NCI-H1105 (cell line): Measurements from ENCODE around the gene STMN1.

ENCODE experiments used
- DNase-seq: peaks from one replicate; lab custom pipeline; 2025; lab: John Stamatoyannopoulos, UW

STMN1 gene

DNA sequence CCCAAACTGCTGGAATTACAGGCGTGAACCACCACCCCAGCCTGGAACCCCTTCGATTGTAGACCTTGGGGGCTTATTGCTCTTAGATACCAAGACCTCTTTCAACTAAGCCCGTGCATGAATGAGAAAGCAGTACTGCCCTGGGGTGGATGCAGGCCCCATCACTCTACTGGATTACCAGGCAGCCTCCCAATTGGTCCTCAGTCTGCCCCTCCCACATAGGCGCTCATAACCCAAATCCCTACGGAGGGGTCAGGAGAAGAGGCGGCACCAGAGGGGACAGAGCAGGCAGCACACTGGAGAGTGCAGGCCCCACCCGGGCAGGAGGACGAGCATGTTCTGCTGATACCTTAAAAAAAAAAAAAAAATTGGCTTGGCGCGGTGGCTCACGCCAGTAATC is 12.4 kb upstream of the STMN1 start:
- DNase-seq = no peak

DNA sequence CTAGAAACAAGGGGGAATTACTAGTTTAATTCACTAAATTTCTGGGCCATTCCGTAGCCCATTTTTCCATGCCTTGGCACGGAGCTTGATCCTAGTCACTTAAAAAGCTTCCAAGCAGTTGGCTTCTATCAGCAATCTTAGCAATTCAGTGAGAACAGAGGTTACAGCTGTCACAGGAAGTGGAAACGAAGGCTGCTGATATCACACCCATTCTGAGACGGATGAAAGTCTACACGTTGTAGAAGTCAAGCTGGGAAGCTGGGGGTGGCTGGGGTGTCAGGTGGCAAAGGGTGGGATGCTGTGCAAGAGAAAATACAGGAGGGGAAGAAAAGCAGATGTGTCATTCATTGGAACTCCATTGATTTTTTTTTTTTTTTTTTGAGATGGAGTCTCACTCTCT is 11.8 kb upstream of the STMN1 start:
- DNase-seq = no peak

DNA sequence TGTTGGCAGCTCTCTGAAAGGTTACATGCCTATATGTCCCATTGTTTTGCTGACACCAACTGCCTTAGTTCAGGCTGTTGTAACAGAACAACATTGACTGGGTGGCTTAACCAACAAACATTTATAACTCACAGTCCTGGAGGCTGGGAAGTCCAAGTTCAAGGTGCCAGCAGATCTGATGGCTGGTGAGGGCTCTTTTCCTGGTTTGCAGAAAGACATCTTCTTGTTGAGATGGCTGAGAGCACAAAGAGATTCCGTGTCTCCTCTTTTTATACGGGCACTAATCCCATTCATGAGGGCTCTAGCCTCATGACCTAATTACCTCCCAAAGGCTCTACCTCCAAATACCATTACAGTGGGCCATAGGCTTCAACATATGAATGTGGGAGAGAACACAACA is 10.2 kb upstream of the STMN1 start:
- no peak for DNase-seq

DNA sequence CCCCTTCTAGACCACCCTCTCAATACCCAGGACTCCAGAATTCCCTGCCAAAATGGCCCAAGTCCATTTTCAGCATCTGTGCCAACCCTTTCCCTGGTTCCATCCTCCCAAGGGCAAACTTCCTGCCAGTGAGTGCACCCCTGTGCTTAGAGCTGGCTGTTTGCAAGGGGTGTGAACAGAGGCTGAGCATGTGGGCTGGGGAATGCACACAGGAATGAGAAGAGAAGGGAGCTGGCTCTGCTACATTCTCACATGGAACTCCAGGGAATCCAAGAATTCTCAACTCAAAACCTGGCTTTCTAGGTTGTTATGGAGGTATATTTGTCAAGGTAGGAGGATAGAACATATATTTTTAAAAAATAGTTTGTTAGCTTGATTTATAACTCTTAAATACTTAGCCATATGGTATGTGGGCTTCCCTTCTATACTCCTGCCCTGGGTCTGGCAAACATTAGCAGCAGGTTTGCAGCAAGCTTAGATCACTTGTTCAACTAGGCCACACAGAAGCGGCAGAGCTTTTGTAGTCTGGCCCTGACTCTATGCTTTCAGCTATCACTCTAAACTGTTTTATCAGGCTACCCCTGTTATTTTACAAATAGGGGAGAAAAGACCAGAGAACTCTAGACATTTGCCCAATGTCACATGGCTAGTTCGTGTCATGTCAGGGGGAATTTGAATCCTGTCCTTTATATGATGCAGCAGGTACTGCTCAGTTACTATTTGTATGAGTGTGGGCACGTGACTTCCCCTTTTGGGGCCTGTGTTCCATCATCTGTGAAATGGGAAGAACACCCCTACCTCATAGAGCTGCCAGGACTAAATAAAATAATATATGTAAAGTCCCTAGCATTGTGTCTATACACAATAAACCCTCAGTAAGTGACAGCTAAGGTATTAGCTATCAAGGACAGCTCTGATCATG is 8.1 kb upstream of the STMN1 start:
- DNase-seq = no peak

DNA sequence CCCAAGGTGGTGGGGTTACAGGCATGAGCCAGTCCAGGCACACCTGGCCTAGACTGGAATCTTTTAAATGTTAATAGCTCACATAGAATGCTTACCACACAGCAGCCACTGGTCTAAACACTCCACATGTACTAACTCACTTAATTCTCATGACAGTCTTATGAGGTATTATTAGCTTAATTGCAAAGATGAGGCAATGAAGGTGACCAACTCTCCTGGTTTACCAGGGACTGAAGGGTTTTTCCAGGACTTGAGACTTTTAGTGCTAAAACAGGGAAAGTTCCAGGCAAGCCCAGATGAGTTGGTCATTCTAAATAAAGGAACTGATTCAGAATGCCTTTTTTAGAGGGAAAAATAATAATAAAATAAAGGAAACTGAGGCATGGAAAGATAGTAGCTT is 7.0 kb upstream of the STMN1 start:
- DNase-seq = no peak

DNA sequence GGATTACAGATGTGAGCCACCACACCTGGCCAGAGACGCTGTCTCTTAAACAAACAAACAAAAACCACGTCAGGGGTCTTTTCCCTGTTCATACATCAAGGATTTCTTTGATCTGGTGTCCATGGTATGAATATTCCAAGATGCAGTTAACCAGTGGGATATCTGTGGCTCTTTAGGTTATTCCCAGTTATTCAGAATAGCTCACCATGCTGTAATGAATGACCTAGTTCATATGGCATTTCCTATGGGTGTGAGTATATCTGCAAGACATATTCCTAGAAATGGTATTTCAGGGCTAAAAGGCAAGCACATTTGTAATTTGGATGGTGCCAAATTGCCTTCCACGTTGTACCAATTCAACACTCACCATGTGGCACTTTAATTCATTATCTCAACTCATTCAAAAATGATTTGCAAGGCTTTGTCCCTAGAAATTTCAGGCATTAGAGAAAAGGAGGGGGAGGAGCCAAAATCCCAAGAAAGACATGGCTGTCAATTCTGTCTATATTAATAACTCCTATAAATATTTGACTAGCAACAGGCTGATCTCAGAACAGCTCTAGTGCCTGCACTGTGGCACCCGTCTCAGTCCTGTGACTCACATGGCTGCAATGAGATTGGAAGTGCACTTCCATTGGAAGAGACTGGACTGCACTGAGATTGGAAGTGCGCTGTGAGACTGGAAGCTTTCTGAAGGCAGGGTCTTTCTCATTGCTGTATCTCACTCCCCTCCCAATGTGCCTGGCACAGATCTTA is 6.0 kb upstream of the STMN1 start:
- DNase-seq = no peak

DNA sequence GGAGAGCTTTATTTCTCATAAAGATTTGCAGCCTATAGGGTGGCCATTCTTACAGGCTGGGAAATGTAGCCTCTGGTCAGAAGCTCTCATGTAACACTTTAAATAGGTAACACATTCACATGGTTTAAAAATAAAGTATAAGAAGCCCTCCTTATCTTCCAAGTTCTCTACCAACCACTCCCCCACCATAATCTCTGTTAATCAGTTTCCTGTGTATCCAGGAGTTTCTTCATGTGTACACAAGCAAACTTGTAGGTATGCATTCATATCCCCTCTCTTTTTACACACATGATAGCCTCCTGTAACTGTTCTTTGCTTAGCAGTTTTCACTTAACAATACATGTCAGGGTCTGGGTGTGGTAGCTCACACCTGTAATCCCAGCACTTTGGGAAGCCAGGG is 4.9 kb upstream of the STMN1 start:
- no peak for DNase-seq

DNA sequence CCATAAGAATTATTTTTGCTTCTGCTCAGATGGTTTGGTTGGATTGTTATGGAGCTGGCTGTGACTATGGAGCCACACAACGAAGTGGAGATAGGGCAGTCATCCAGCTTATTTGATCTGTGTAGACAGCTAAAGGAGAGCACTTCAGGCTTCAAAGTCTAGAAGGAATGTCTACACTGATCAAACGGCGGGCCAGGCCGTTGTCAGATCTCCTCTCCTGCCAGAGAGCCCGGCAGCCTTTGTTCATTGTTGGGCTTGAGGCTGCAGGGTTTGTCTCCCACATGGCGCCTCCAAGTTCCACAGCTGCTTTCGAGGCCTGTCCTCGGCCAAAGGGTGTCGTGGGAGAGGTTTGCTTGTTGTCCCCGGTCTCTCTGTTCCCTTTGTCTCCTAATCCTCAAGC is 2.8 kb upstream of the STMN1 start:
- no peak for DNase-seq

DNA sequence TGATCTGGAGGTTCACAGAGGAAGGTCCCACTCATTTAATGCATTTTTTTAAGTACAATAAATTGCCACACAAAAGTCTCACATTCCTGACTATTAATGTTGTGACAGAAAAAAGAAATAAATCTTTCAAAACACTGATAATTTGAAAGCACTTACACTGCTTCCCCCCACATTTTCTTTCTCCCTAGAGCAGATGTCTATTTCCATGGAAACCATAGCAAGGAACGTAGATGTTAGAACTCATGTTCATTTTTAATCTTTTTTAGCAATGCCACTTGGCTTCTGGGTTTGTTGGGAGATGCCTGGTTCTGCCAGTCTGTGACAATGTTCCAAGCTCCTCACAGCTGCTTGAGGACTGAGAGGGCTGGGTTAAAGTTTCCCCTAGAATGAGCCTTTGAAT is 1.9 kb upstream of the STMN1 start:
- DNase-seq = no peak

DNA sequence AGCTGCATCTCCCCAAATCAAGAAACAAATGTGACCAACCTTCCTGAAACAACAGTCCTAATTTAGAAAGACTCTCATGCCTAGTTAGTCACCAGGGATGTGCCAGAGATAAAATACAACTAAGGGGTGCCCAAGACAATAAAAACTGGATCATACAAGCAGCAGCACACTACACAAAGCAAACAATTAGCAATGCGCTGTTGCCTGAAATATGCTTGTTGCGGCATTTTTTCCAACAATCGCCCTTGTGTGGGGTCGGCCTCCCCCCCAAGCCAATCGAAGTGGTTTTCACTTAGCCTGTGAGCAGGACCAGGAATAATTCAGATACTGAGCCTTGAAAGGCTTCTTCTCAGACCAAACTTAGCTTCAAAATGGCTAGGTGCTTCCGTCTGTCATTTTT is 1.4 kb upstream of the STMN1 start:
- DNase-seq = no peak

DNA sequence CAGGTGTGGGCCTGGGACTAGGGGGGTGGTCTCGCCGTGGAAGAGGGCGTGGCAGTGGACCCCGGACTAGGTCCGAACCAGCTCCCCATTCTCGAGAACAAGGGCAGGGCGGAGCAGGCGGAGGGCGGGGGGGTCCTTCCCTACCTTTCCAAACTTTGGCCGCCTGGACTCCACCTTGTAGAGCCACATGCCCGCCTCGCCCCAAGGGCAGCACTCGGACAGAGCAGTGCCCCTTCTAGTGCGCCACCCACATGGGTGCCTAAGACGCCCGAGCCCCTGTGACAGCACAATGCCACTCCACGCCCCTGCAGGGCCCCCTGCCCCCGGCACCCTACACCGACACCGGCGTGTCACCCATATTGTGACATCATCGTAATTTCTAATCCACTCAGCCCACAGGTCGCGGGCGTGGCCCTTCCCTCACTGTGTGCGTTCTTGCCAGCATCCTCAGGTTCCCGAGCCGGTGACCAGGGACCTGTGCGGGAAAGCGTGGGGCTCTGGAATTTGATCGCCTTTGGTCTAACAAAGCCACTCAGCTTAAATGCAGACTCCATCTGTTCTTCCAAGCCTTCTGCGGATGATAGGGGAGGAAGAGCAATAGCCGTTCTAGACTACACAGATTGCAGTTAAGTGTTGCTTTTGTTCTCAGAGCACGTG is 553 bp upstream of the STMN1 start:
- DNase-seq = peak; percentile 72

DNA sequence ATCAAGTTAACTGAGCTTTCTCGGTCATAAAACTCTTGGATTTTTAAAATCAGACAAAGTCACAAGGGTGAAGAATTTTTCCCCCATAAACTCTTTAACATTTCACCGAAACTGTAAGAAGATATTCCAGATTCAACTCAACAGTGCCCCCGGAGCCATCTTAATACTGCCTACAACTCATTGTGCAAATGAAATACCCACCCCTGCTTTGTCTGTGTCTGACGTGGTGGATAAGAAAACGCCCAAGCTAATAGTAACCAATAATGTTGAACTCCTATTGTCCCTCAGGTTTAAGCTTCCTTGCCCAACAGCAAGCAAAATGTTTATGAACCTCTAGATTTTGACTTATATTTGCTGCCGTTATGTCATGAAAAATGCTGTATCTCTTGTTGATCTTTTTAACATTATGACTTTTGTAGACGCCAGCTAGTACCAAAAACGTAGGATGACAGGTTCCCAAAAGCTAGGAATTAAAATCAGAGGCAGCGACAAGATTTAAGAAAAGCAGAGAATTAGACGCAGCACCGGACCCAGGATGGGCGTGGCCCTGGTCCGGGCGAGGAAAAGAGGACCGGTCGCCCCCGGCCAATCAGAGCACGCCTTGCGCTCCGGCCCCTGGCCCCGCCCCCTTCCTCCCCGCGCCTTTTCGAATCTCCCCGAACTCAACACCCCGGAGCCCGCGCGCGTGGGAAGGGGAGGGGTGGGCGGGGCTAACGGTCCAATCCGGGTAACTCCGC is 1.1 kb downstream of the STMN1 start:
- DNase-seq = peak; percentile 98

DNA sequence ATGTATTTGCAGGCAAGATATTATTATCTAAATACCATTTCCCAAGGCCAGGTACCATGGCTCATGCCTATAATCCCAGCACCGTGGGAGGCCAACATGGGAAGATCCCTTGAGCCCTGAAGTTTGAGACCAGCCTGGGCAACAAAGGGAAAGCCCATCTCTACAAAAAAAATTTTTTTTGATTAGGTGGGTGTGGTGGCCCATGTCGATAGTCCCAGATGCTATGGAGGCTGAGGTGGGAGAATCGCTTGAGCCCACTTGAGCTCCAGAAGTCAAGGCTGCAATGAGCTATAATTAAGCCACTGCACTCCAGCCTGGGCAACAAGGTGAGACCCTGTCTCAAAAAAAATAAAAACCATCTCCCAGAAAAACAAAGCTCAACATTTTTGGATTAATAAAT is 2.2 kb downstream of the STMN1 start:
- no peak for DNase-seq

DNA sequence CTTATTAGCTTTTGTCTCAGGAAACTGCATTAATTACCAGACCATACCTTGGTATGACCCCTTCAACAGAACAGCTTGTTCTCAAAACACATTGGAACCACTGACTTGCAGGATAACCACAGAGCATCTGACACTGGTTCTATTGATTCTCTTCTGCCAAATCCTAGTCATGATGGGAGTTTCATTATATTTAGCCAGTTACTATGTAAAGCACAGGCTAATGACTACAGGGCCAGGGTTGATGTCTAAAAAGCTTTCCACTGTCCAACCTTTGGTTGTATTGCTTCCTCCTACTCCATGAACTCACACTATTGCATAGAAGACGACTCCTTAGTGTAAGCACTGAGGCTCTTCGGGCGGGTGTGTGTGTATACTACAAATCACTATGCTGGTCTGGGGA is 3.8 kb downstream of the STMN1 start:
- no peak for DNase-seq

DNA sequence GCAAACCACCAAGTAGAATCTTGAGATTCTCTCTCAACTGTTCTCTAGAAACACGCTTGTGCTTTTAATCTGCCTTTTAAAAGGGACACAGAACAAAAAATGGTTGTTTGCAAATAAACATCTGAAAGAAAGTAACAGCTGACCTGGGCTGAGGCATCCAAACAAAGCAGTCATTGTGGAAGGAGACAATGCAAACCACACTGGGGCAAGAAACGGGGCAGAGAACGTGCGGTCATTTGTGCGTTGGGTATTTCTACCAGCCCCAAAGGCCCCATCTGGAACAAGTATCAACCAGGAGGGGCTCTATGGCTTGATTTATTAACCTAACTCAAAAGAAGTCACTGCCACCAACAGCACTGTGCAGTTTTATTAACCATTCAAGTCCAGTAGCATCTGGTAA is 6.0 kb downstream of the STMN1 start:
- DNase-seq = no peak

DNA sequence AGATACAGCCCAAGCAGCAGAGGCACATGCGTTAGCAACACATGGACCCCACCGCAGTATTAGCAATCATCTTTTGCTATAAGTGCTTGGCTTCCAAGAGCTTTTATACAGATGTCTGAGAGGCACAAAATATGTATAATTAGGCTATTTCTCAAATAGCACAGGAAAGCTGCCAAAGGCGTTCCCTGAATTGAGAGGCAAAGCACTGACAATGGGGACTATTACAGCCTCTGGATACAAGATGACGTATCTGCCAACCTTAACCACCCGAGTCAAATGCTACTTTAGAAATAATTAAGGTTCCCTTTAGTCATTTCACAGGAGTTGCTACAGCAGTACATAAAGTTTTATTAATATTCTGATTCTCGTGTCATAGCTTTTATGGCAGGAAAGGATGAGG is 6.4 kb downstream of the STMN1 start:
- DNase-seq = no peak

DNA sequence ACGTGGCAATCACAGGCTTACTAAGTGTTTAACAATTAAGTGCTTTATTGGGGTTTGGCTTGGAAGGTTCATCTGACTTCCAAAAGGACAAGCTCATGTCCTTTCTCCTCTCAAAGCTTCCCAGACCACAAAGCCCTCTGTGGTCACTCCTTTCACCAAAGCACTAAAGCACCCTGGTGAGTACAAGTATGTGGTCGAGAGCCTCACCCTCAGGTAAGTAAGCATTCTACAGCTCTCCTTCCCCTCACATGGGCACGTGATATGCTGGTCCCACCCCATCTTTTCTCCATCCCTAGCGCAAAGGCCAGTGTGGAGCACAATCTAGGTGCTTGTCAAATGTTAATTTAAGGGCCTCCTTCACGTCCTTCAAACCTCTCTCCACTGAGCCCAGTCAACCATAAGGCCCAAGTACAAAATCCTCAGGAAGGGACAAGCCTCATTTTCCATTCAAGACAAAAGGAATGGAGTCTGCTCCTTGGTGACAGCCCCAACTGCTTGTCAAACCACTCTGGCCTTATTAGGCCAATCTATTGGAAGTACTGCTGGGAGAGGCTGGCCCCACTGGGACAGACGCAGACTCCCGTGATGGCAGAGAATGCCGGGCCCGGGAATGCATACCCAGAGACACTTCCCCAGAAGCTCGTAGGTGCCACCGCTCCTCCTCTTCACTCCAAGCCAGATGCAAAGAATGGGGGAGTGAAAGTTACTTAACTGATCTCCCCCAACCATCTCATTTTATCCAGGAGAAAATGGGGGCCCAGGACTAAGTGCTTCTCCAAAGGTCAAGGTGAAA is 7.8 kb downstream of the STMN1 start:
- DNase-seq = no peak

DNA sequence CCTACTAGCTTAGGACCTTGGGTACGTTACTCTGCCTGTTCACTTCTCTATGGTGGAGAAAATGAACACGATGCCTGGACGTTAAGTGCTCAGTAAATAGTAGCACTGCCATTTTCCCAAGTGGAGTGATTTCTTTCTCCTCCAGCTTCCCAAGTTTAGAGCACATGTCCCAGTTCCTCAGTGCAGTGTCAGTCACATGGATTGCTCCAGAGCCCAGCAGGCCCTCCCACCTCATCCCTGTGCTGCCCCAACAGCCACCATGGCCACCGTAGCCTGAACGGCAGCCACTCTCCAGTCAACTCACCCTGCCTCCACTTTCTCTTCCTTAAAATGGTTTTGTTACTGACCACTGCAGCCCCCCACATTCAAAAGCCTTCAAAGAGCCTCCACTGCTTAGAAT is 8.5 kb downstream of the STMN1 start:
- no peak for DNase-seq

DNA sequence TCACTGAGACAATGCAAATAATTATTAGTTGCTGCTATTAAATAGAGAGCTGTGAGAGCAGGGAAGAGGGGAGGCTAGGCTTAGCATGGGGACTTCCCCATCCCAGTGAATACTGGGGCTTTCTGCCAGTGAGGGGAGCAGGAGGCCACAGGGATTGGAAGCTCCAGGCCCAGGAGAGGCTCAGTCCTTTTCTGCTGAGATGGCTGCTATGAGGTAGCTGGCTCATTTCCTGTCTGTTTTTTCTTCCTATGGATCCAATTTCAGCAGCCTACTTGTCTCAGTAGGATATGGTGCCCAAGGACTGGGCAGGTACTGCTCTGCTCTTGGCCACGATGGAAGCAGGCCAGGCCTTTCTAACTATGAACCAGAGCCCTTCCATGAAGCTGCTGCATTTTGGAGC is 10.0 kb downstream of the STMN1 start:
- no peak for DNase-seq

DNA sequence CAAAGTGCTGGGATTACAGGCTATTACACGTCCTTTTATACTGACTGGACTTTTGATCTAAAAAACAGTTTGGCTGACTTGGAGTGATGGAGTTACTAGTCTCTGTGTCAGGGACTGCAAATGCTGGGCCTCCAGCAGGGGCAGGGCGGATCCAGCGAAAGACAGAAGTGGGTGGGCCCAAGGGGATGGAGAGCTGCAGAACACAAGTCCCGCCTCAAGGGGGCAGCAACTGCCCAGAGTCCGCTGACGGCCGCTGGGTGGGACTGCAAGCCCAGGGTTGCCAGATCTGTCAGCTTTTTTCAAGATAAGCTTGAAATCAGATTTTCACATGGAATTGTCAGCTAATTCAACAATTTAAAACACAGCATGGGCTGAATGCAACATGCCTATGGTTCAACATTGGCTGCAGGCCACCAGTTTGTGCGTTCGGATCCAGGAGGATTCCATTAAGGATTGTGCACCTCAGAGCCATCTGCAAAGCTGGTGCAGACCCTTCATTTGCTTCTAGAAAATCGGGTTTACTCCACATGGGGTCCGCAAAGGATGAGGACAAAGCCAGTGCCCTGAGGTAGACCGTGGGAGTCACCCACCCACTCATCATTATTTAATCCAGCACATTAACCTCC is 10.7 kb downstream of the STMN1 start:
- DNase-seq = peak; percentile 68

DNA sequence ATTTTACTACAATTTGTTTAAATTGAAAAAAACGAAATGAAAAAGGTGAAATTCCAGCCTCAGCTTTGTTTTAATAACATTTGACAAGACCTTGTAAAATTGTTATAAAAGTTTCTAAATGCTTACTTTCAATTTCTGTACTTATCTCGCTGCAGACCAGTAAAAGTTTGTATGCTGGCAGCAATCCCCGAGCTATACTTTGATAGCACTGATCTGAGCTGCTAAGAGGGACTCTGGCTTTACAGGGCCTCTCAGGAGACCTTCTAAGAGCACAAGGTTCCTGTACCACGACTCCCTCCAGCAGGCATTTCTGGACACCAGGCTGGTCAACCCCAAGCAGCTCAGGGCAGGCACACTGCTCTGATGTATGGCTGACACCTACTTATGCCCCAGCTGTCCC is 13.1 kb downstream of the STMN1 start:
- no peak for DNase-seq
